Epithelial cell of esophagus (primary cell): ENCODE results near the gene GPRIN3.

Experiments
- DNase-seq: peaks from one replicate; pipeline ENCODE4 v3.0.0; 2010; ENCODE audit warnings: low read depth
- H3K4me3 ChIP-seq: 2 replicates; pipeline ENCODE4 v1.5.1; 2011; ENCODE audit warnings: mild to moderate bottlenecking, low read length, control low read depth
- CTCF ChIP-seq: IDR thresholded peaks from 2 replicates; pipeline ENCODE4 v1.5.1; 2011; ENCODE audit warnings: low read depth, mild to moderate bottlenecking, low read length, control low read depth, inconsistent platforms; ENCODE audit not compliant: insufficient read depth; ENCODE audit errors: missing control alignments

Gene GPRIN3

GRCh38 chr4:89267392-89267791, 40.2 kb downstream of the GPRIN3 start:
- H3K4me3 ChIP-seq, result no peak overlapping the region
- TF ChIP-seq CTCF, result no peak
- no peak for DNase-seq

- TF ChIP-seq CTCF, result no peak
- no peak for DNase-seq
- H3K4me3 ChIP-seq, result no peak overlapping the region
Observed at GRCh38 chr4:89266128-89266527, 41.5 kb downstream of the GPRIN3 start.

GRCh38 chr4:89263265-89263664, 44.3 kb downstream of the GPRIN3 start:
- no peak overlapping the region for H3K4me3 ChIP-seq
- no peak for TF ChIP-seq CTCF
- no peak for DNase-seq

DNA sequence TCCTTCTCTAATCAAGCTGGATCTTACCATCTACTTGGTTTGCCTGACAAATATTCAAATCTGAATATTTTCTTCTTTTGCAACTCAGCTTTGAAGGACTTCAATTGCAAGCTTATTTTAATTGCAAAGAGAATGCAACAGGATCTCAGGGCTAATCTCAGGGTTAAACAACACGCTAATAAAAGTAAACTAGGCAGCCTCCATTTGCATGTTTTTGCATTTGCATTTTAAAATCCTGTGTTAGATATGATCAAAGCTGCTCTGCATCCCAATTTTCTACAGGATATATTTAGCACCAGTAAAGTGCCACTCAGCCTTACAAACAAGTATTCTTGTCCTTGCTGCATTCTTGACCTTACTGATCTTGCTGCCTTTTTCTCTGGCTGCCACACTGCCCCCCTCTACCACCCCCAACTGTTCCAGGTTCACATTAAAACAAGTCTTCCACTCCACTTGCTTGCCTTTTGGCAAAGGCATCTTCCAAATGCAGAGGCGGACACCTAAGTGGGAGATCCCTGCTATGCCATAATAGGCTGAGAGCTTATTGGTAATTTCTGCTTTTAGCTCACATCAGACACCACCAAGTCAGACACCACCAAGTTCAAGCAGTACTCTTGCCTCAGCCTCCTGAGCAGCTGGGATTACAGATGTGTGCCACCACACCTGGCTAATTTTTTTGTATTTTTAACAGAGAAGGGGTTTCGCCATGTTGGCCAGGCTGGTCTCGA, 48.1 kb downstream of the GPRIN3 start:
- TF ChIP-seq CTCF, result no peak

GRCh38 chr4:89258506-89258905, 49.1 kb downstream of the GPRIN3 start:
- H3K4me3 ChIP-seq, result no peak overlapping the region
- DNase-seq, result no peak
- TF ChIP-seq CTCF, result no peak

More for the DNA sequence above, 48.1 kb downstream of the GPRIN3 start:
- DNase-seq, result no peak
- H3K4me3 ChIP-seq, result no peak overlapping the region

- no peak overlapping the region for H3K4me3 ChIP-seq
- TF ChIP-seq CTCF, result no peak
- DNase-seq, result no peak
Observed at GRCh38 chr4:89257376-89257775, 50.2 kb downstream of the GPRIN3 start.

- H3K4me3 ChIP-seq, result no peak overlapping the region
Observed at GRCh38 chr4:89256203-89256800, 51.3 kb downstream of the GPRIN3 start.

More at GRCh38 chr4:89256203-89256800, 51.3 kb downstream of the GPRIN3 start:
- no peak for TF ChIP-seq CTCF
- no peak for DNase-seq
